NOMO-1 treated with DMSO at 0.1 percent for 48 hours (cell line): Measurements from ENCODE around the gene SLC1A7.
"Not testable (repeated sequence)": the region's sequence is repeated elsewhere in the genome, so short reads cannot be mapped to it uniquely, and the experiment has no call there.

Source experiments
- DNase-seq: peaks from one replicate; lab custom pipeline; 2025; ENCODE audit not compliant: unreplicated experiment; lab: John Stamatoyannopoulos, UW

SLC1A7 gene

GRCh38 chr1:53142226-53142853 lies at the start of gene SLC1A7:
Gene SLC1A7, minus strand, starts transcription at chr1:53142638. Its CDS starts 189 bp downstream, at chr1:53142449.
- no peak for DNase-seq

- DNase-seq = no peak
These were observed 47.8 kb upstream of the SLC1A7 start for GRCh38 chr1:53190210-53190611.

GRCh38 chr1:53189061-53189460 lies 46.6 kb upstream of the SLC1A7 start:
- DNase-seq = no peak

GRCh38 chr1:53188099-53188498 lies 45.7 kb upstream of the SLC1A7 start:
- no peak for DNase-seq

- no peak for DNase-seq
These were observed 45.0 kb upstream of the SLC1A7 start for GRCh38 chr1:53187401-53187800.

- DNase-seq = no peak
These were observed 44.1 kb upstream of the SLC1A7 start for GRCh38 chr1:53186533-53186932.

GRCh38 chr1:53185955-53186297 lies 43.5 kb upstream of the SLC1A7 start:
- DNase-seq = not testable (repeated sequence)

- DNase-seq = no peak
These were observed 40.9 kb upstream of the SLC1A7 start for GRCh38 chr1:53183095-53183990.

GRCh38 chr1:53182716-53183094 lies 40.3 kb upstream of the SLC1A7 start:
- no peak for DNase-seq

GRCh38 chr1:53182111-53182593 lies 39.7 kb upstream of the SLC1A7 start:
- peak; percentile 43 for DNase-seq

- DNase-seq = no peak
These were observed 38.5 kb upstream of the SLC1A7 start for GRCh38 chr1:53180951-53181350.

- no peak for DNase-seq
These were observed 37.8 kb upstream of the SLC1A7 start for GRCh38 chr1:53180226-53180625.

GRCh38 chr1:53176452-53177208 lies 34.2 kb upstream of the SLC1A7 start:
- DNase-seq = no peak

- DNase-seq = no peak
These were observed 32.8 kb upstream of the SLC1A7 start for GRCh38 chr1:53174971-53175913.

GRCh38 chr1:53172426-53173128 lies 30.1 kb upstream of the SLC1A7 start:
- DNase-seq = peak; percentile 31

- no peak for DNase-seq
These were observed 24.5 kb upstream of the SLC1A7 start for GRCh38 chr1:53166912-53167311.

- DNase-seq = no peak
These were observed 23.9 kb upstream of the SLC1A7 start for GRCh38 chr1:53166366-53166765.

GRCh38 chr1:53165408-53165961 lies 23.0 kb upstream of the SLC1A7 start:
- DNase-seq = no peak

GRCh38 chr1:53163291-53163768 lies 20.9 kb upstream of the SLC1A7 start:
- DNase-seq = no peak
